K562 (cell line): Measurements from ENCODE around the gene ATXN10. TPM values are rescaled to one million over a fixed set of nuclear protein-coding genes. Genes with fewer than 3 reads are reported as not detected.

ENCODE experiments used
- ATAC-seq: fragments of 200-7000 bp; cut with Tn5 transposase; 3 replicates; pipeline ENCODE4 v1.9.1; 2020; ENCODE audit warnings: moderate library complexity
- BruUV-seq: library from RNA; stranded (reverse); fragments of 400-500 nt; replicated peaks from 2 replicates; lab custom pipeline; 2021; lab: Mats Ljungman, UMichigan
- CTCF ChIA-PET: fragments of 300-600 bp; formaldehyde crosslinking; extraction: SDS; loops from one replicate; lab custom pipeline; 2021; ENCODE audit warnings: low intra/inter-chr PET ratio; lab: Yijun Ruan, JAX
- POLR2A ChIA-PET: fragments of 300-600, 350-650 bp; sonication (Branson Sonifier 250); formaldehyde crosslinking; extraction: SDS; loops from one replicate; lab custom pipeline; 2021; ENCODE audit warnings: antibody characterized with exemption, inconsistent platforms; lab: Yijun Ruan, JAX
- DNase-seq, 4 experiments: peaks; one replicate each; pipeline versions ENCODE4 v3.0.0 to v3.0.0-alpha.2; 2011 to 2018; ENCODE audit warnings: low spot score in 3 of 4, mixed read lengths in 3 of 4; ENCODE audit errors: extremely low read depth in 1 of 4
- FAIRE-seq: peaks from 2 replicates; lab custom pipeline; 2011; peaks lifted over from hg19 to GRCh38; lab: Jason Lieb, UNC
- H2AFZ ChIP-seq: 2 replicates; pipeline ENCODE4 v1.6.0; 2011; ENCODE audit warnings: low read depth, low read length, control low read depth, inconsistent platforms
- H3K27ac ChIP-seq: fragments of 200-600 bp; 3 replicates; pipeline ENCODE4 v1.8.0; 2011; ENCODE audit warnings: low read depth, mild to moderate bottlenecking, control low read depth, inconsistent platforms, low read length, moderate library complexity, mixed read lengths; ENCODE audit errors: extremely low read depth
- H3K27me3 ChIP-seq, 2 experiments: fragments of 300-600 bp in 1 of 2; 2 replicates in 1 of 2; 3 replicates in 1 of 2; pipeline versions ENCODE4 v1.6.0 to v1.8.0; 2011; ENCODE audit warnings: inconsistent platforms in 2 of 2, low read length in 2 of 2, mild to moderate bottlenecking in 1 of 2, mixed read lengths in 1 of 2, moderate library complexity in 1 of 2; ENCODE audit not compliant: control insufficient read depth in 2 of 2, insufficient read depth in 2 of 2
- H3K36me3 ChIP-seq: fragments of 300-600 bp; 3 replicates; pipeline ENCODE4 v1.8.0; 2011; ENCODE audit warnings: mild to moderate bottlenecking, low read length, inconsistent platforms; ENCODE audit not compliant: control insufficient read depth, insufficient read depth
- H3K4me1 ChIP-seq, 2 experiments: fragments of 200-600 bp in 1 of 2; replicated peaks in 1 of 2; 2 replicates in 1 of 2; 3 replicates in 1 of 2; pipeline versions ENCODE4 v1.5.1 to v1.8.0; 2011; ENCODE audit warnings: inconsistent platforms in 2 of 2, low read length in 2 of 2, mild to moderate bottlenecking in 1 of 2, mixed read lengths in 1 of 2, moderate library complexity in 1 of 2; ENCODE audit not compliant: control insufficient read depth in 2 of 2, insufficient read depth in 2 of 2
- H3K4me2 ChIP-seq: 2 replicates; pipeline ENCODE4 v1.6.1; 2011; ENCODE audit warnings: low read length, control low read depth, inconsistent platforms, mixed read lengths; ENCODE audit not compliant: insufficient read depth
- H3K4me3 ChIP-seq: fragments of 200-600 bp; sonication (generic), shearing (Covaris generic); 2 replicates; pipeline ENCODE4 v1.5.1; 2016; ENCODE audit warnings: control low read depth, inconsistent platforms
- H3K79me2 ChIP-seq: fragments of 200-600 bp; 3 replicates; pipeline ENCODE4 v1.8.0; 2011; ENCODE audit warnings: low read length, inconsistent platforms; ENCODE audit not compliant: control insufficient read depth, insufficient read depth
- H3K9ac ChIP-seq, 2 experiments: 2 replicates each; pipeline versions ENCODE4 v1.6.0 to v1.6.1; 2011; ENCODE audit warnings: low read depth in 2 of 2, low read length in 2 of 2, control low read depth in 1 of 2, inconsistent platforms in 1 of 2, mild to moderate bottlenecking in 1 of 2, mixed read lengths in 1 of 2; ENCODE audit not compliant: insufficient read depth in 1 of 2
- H3K9me1 ChIP-seq: one replicate; pipeline ENCODE4 v1.6.0; 2011; ENCODE audit warnings: inconsistent platforms, mild to moderate bottlenecking, low read length, moderate library complexity; ENCODE audit not compliant: control insufficient read depth, insufficient read depth
- H3K9me3 ChIP-seq: replicated peaks from 2 replicates; pipeline ENCODE4 v1.5.1; 2011; ENCODE audit warnings: low read depth, low read length, inconsistent platforms; ENCODE audit not compliant: control insufficient read depth, insufficient read depth
- H4K20me1 ChIP-seq: replicated peaks from 2 replicates; pipeline ENCODE4 v1.6.1; 2011; ENCODE audit warnings: low read length, inconsistent platforms, mixed read lengths; ENCODE audit not compliant: control insufficient read depth, insufficient read depth
- DNMT1 ChIP-seq: fragments of 450-650 bp; IDR thresholded peaks from 2 replicates; pipeline ENCODE4 v1.6.1; 2016; ENCODE audit warnings: antibody characterized with exemption, mild to moderate bottlenecking
- E2F6 ChIP-seq, 2 experiments: IDR thresholded peaks; 2 replicates each; pipeline ENCODE4 v1.6.1; 2011; ENCODE audit warnings: borderline replicate concordance in 1 of 2, control low read depth in 1 of 2, low read depth in 1 of 2, low read length in 1 of 2, mild to moderate bottlenecking in 1 of 2, mixed read lengths in 1 of 2, moderate library complexity in 1 of 2; ENCODE audit not compliant: insufficient read depth in 1 of 2, insufficient read length in 1 of 2, poor library complexity in 1 of 2, severe bottlenecking in 1 of 2; ENCODE audit errors: extremely low read depth in 1 of 2
- GTF2E2 ChIP-seq: fragments of 200-800 bp; sonication (Bioruptor generic); IDR thresholded peaks from 2 replicates; pipeline ENCODE4 v1.6.1; 2016; ENCODE audit warnings: missing genetic modification characterization, missing compliant biosample characterization
- ILK ChIP-seq: fragments of 450-650 bp; IDR thresholded peaks from 2 replicates; pipeline ENCODE4 v1.6.1; 2016; ENCODE audit warnings: missing genetic modification characterization, low read depth, mild to moderate bottlenecking, missing compliant biosample characterization, moderate library complexity, borderline replicate concordance
- RBM17 ChIP-seq: fragments of 200-400 bp; formaldehyde crosslinking; IDR thresholded peaks from 2 replicates; pipeline ENCODE4 v1.6.1; 2017; ENCODE audit warnings: low read depth, mild to moderate bottlenecking, low read length, borderline replicate concordance
- SRSF7 ChIP-seq: fragments of 200-400 bp; formaldehyde crosslinking; optimal IDR thresholded peaks from 2 replicates; pipeline ENCODE3; 2017; ENCODE audit warnings: mild to moderate bottlenecking, low read depth, low read length
- TARDBP ChIP-seq: fragments of 450-650 bp; IDR thresholded peaks from 2 replicates; pipeline ENCODE4 v1.6.1; 2016
- TCFL5 ChIP-seq: fragments of 250-450 bp; sonication (Bioruptor Pico); conservative IDR thresholded peaks from 2 replicates; pipeline ENCODE4 v1.6.1; 2021; ENCODE audit warnings: mild to moderate bottlenecking, moderate library complexity, matching md5 sums
- ZNF121 ChIP-seq: sonication (generic); formaldehyde crosslinking; conservative IDR thresholded peaks from 2 replicates; pipeline ENCODE4 v1.8.0; 2022; ENCODE audit warnings: missing genetic modification reagents
- ZNF174 ChIP-seq: fragments of 250-450 bp; sonication (Bioruptor Pico); IDR thresholded peaks from 2 replicates; pipeline ENCODE4 v1.4.0; 2020; ENCODE audit warnings: mild to moderate bottlenecking
- ZNF217 ChIP-seq: sonication (generic); formaldehyde crosslinking; IDR thresholded peaks from 2 replicates; pipeline ENCODE4 v1.8.0; 2022; ENCODE audit warnings: mild to moderate bottlenecking, missing genetic modification reagents
- ZNF282 ChIP-seq: sonication (generic); formaldehyde crosslinking; IDR thresholded peaks from 2 replicates; pipeline ENCODE4 v1.8.1; 2023; ENCODE audit warnings: missing genetic modification reagents
- ZNF347 ChIP-seq: fragments of 450-650 bp; formaldehyde crosslinking; IDR thresholded peaks from 2 replicates; pipeline ENCODE4 v1.4.0; 2020; ENCODE audit warnings: low read depth, mild to moderate bottlenecking, moderate library complexity
- ZNF583 ChIP-seq: fragments of 250-450 bp; sonication (Bioruptor Pico); IDR thresholded peaks from 2 replicates; pipeline ENCODE4 v1.4.0; 2020
- ZNF696 ChIP-seq: fragments of 250-450 bp; sonication (Bioruptor Pico); conservative IDR thresholded peaks from 2 replicates; pipeline ENCODE4 v1.4.0; 2020; ENCODE audit warnings: mild to moderate bottlenecking, moderate library complexity
- ZSCAN29 ChIP-seq: fragments of 450-650 bp; IDR thresholded peaks from 2 replicates; pipeline ENCODE4 v1.6.1; 2017
- WGBS: fragments of 100-300 bp; shearing (Covaris generic); methylation state at CpG from one replicate; pipeline ENCODE4 v1.1.6; 2016; ENCODE audit warnings: low coverage, mixed read lengths; ENCODE audit not compliant: insufficient coverage; ENCODE audit errors: missing lambda C conversion rate; 5-methylcytosine and 5-hydroxymethylcytosine counted together
- in situ Hi-C: fragments of 300-500 bp; cut with MboI; formaldehyde crosslinking; loops from 4 replicates; pipeline ENCODE4 v1.15.0; 2018; ENCODE audit warnings: inconsistent platforms, mixed read lengths
- intact Hi-C: fragments of 100-400 bp; cut with micrococcal nuclease; formaldehyde crosslinking; loops from 2 replicates; pipeline ENCODE4 v1.14.2; 2022
- polyA plus RNA-seq, 8 experiments: library from polyadenylated mRNA; depleted of rRNA in 4 of 8; stranded (reverse) in 5 of 8; unstranded in 3 of 8; fragments of >200 nt; fragmentation: Nextera tagmentation in 2 of 8; fragmentation: Illumina TruSeq in 1 of 8; extraction: Ambion mirVana in 2 of 8; extraction: Trizol in 1 of 8; gene quantifications; 2 replicates each; pipeline versions ENCODE4 v1.2.1 to v1.2.3, GENCODE V29; 2011 to 2014; ENCODE audit warnings: inconsistent platforms in 1 of 8, missing spikeins in 1 of 8
- total RNA-seq, 7 experiments: library from RNA; depleted of rRNA in 6 of 7; stranded (reverse); fragments of >200 nt in 6 of 7; fragmentation: Illumina TruSeq in 2 of 7; extraction: Trizol in 2 of 7; gene quantifications; 2 replicates each; pipeline versions ENCODE4 v1.2.1 to v1.2.3, GENCODE V29; 2011 to 2021; ENCODE audit warnings: low replicate concordance in 1 of 7
- TF ChIP-seq, protein P1 (sequence below): conservative IDR thresholded peaks from 2 replicates; pipeline ENCODE4 v1.6.1; 2011; ENCODE audit warnings: low read depth, mild to moderate bottlenecking, low read length; ENCODE audit not compliant: control insufficient read depth

The ATXN10 gene
- total and polyA plus RNA-seq, 9 of the 15 experiments (the other 6 are each of a cell fraction or from before 2014, with no cell fraction given), result 11.5 to 190 (median 33.6) TPM

- POLR2A ChIA-PET, result interaction anchor here (0.7 kb wide), 1 partner anchor 13 kb away, joined by 3 read pairs; no protein-coding TSS in a partner anchor
- no peak overlapping the region for H2AFZ ChIP-seq
- in situ Hi-C loops (no loop called here), intact Hi-C loops (no loop called here)
- no peak overlapping the region for H3K4me3 ChIP-seq
- ATAC-seq, result no peak
- H3K9me1 ChIP-seq, result no peaks in the 10 kb centered on the region
- H3K9ac ChIP-seq, result no peak overlapping the region
- H3K9me3 ChIP-seq, result no peaks in the 10 kb centered on the region
- H4K20me1 ChIP-seq, result no peaks in the 10 kb centered on the region
- 81% methylated on average over 8 of the region's 14 CpGs for WGBS
- no peaks in the 10 kb centered on the region for H3K27me3 ChIP-seq
- H3K4me2 ChIP-seq, result no peak overlapping the region
- no peak for FAIRE-seq
- no peaks in the 10 kb centered on the region for H3K79me2 ChIP-seq
- H3K27ac ChIP-seq, result no peak overlapping the region
- CTCF ChIA-PET, result no interaction called here
- BruUV-seq, result no TSS peak
- no peaks in the 10 kb centered on the region for H3K4me1 ChIP-seq
- DNase-seq, result no peak
- no peaks in the 10 kb centered on the region for H3K36me3 ChIP-seq
- TF ChIP-seq ZNF347 (CRISPR knock-in tag) (no peak), GTF2E2 (tag) (no peak), TCFL5 (CRISPR knock-in tag) (no peak), RBM17 (no peak), ZNF217 (CRISPR knock-in tag) (no peak), ZNF696 (CRISPR knock-in tag) (no peak), ZNF282 (CRISPR knock-in tag) (no peak), TARDBP (no peak), SRSF7 (no peak), ZNF583 (no peak), ZNF121 (CRISPR knock-in tag) (no peak), DNMT1 (no peak), ZSCAN29 (no peak), E2F6 (IDR thresholded peaks at IDR 0.05; ENCODE audit: borderline replicate concordance in 1 of 2, extremely low read depth in 1 of 2, insufficient read depth in 1 of 2, insufficient read length in 1 of 2, low read depth in 1 of 2, low read length in 1 of 2, poor library complexity in 1 of 2, severe bottlenecking in 1 of 2) (no peak), ZNF174 (CRISPR knock-in tag) (no peak), ILK (tag) (no peak)
- TF ChIP-seq, protein P1, sequence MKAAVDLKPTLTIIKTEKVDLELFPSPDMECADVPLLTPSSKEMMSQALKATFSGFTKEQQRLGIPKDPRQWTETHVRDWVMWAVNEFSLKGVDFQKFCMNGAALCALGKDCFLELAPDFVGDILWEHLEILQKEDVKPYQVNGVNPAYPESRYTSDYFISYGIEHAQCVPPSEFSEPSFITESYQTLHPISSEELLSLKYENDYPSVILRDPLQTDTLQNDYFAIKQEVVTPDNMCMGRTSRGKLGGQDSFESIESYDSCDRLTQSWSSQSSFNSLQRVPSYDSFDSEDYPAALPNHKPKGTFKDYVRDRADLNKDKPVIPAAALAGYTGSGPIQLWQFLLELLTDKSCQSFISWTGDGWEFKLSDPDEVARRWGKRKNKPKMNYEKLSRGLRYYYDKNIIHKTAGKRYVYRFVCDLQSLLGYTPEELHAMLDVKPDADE, result no peak
- TF ChIP-seq, all 486 proteins: peak for 0
Measured at GRCh38 chr22:45818424-45819085, 146.9 kb downstream of the ATXN10 start.
